Left ventricle myocardium superior (tissue), 1 donor: ENCODE data around the gene ZNRF1. TPM values are rescaled to one million over a fixed set of nuclear protein-coding genes. Genes with fewer than 3 reads are reported as not detected.
A peak's percentile ranks its signal among the peaks of the same experiment; 100 is the strongest.

Experiments used
- ATAC-seq: fragments of 200-7000 bp; cut with Tn5 transposase; one replicate; pipeline ENCODE4 v1.9.1; 2020; ENCODE audit warnings: mild to moderate bottlenecking, moderate library complexity
- DNase-seq: peaks from one replicate; pipeline ENCODE4 v3.0.0-alpha.2; 2020
- intact Hi-C: fragments of 100-400 bp; cut with micrococcal nuclease; formaldehyde crosslinking; loops from one replicate; pipeline ENCODE4 v1.11.0; 2022
- total RNA-seq: library from RNA; stranded (reverse); fragmentation: NEBNext Ultra II Directional; extraction: Animal tissue kit (Norgen Biotek cat#: 25700); gene quantifications from one replicate; pipeline ENCODE4 v1.2.1, GENCODE V29; 2021
- donor health status: DM: no; HTN: yes; CAD: no; lungs with severe emphysema.

Gene ZNRF1
- total RNA-seq, 1 donor from 2014 or later = 24.5 TPM

- DNase-seq (peak; percentile 73), ATAC-seq (peak; percentile 33)
Measured at GRCh38 chr16:75105306-75106061, 106.7 kb downstream of the ZNRF1 start.

GRCh38 chr16:75106351-75107274 lies 107.8 kb downstream of the ZNRF1 start:
- no peak for DNase-seq
- intact Hi-C loops = loop anchor here (5.0 kb wide), 1 partner anchor 104 kb away; no protein-coding TSS in a partner anchor
- ATAC-seq = no peak

More at GRCh38 chr16:75105306-75106061, 106.7 kb downstream of the ZNRF1 start:
- intact Hi-C loops = loop anchor here (5.0 kb wide), 1 partner anchor 103 kb away; no protein-coding TSS in a partner anchor

DNA sequence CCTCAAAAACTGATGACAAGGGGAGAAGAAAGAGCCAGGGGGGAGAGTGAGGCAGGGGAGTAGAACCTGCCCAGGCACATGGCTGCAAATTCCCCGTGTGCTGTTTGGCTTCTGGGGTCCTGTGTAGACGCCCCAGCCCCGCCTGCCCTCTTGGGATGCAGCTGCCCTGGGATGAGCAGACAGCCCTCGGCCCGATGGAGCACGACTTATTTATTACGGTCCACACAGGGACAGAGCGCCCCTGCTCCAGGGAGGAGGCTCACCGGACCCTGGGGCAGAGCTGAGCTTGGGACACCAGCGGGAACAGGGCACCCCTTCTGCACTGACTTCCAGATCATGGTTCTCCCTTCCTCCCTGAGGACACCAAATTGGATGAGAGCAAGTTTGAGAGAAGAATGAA lies 108.7 kb downstream of the ZNRF1 start:
- intact Hi-C loops = loop anchor here (5.0 kb wide), 1 partner anchor 105 kb away; no protein-coding TSS in a partner anchor
- DNase-seq = no peak
- no peak for ATAC-seq

DNA sequence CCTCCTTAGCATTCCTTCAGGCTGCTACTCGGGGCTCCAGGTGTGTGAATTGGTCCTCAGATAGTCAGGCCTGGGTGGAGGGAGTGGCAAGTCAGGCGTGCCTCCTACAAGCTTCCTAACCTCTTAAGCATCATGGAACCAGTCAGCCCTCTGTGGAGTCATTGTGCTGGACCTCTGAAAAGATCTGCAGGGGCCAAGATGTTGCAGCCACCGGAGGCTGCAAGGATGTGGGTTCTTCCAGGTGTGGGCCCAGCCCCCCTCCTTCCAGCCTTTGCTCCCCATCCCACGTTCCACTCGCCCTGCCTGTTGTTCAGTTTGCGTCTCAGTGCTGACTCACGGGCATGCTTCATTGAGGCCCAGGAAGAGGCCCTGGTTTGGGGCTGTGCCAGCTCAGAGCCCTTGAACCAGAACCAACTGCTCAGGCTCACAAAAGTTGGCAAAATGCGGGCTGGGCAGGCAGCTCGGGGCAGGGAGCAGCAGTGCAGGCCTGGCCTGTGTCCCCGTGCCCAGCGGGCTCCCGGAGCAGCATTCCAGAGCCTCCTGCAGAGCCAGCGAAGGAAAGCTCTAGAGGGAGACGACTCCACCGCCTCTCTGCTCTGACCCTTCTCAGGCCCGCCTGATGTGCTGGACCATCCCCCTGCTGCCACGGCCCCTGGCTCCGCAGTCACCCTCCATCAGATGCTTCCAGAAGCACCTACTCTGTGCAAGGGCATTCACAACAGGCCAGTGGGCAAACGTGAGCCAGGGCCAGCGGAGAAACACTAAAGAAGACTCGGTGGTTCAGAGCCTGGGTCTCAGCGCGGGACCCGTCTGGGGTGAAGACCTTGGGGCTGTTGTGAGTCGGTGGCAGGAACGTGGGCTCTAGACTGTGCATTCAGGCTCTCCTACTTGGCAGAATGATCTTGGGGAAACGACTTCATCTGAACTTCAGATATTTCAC lies 110.2 kb downstream of the ZNRF1 start:
- ATAC-seq = peak; percentile 54
- DNase-seq = peak; percentile 92
- intact Hi-C loops = loop anchor here (5.0 kb wide), 1 partner anchor 107 kb away; no protein-coding TSS in a partner anchor

- ATAC-seq (peak; percentile 71), DNase-seq (peak; percentile 88)
- intact Hi-C loops = loop anchor here (5.0 kb wide), 1 partner anchor 107 kb away; no protein-coding TSS in a partner anchor
Measured at GRCh38 chr16:75109732-75110243, 111.0 kb downstream of the ZNRF1 start.

DNA sequence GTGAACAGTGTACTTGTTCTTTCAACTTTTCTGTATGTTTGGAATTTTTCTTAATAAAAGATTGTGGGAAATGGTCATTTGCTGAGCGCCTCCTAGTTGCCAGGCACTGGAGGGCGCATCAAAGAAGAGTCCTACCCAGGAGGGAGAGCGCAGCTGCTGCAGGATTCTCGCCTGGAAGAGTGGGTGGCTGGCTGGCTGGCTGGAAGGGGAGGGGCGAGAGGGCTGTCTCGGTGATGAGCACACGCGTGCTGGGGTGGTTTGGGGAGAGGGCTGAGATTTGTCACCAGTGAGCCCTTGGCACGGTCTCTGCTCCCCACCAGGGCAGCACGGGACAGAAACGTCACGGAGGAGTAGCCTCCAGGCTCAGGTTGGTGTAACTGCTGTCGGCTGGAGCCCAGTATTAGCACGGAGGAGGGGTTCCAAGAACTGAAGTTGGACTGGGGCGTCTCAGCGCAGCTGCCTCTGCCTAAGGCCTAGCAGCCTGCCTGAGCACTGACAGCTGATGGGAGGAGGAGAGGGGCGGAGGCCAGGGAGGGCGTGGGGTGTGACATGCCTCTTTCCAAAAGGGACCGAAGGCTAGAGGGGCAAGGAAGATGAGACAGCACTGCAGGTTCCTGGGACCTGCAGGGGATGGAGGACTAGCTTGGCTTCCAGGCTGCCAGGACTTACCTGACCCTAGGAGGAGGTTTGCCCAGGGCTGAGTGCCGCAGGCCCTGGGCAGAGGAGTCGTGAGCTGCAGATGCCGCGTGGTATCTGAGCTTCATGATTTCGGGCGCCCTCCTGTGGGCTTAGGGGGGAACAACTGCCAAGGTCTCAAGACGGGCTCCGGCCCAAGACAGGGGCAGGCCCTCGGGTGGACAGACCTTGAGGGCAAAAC lies 112.1 kb downstream of the ZNRF1 start:
- ATAC-seq (peak; percentile 63), DNase-seq (peak; percentile 92)
- intact Hi-C loops = no loop called here

DNA sequence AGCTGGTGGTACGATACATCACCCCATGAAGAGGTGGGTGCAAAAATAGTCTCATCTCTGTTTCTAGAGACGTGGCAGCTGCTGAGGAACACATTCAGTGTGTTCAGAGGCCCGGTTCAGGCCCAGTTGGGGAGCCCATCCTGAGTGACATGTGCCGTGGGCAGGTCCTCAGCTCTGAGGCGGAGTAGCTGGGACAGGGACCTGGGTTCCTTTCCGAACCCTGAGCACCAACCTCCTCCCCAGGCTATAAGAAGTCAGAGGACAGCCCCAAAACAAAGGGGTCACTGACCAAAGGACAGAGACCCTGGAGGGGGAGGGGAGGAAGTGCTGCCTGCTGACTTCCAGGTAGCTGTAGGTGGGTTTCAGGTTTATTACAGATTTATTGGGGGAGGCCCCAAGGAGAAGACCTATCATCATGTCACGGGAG lies 112.7 kb downstream of the ZNRF1 start:
- DNase-seq = no peak
- intact Hi-C loops = no loop called here
- no peak for ATAC-seq

GRCh38 chr16:75111961-75112733 lies 113.3 kb downstream of the ZNRF1 start:
- ATAC-seq = no peak
- DNase-seq = peak; percentile 53
- intact Hi-C loops = no loop called here

GRCh38 chr16:75112734-75113491 lies 114.1 kb downstream of the ZNRF1 start:
- DNase-seq (no peak), ATAC-seq (no peak)
- intact Hi-C loops = no loop called here

GRCh38 chr16:75113541-75114121 lies 114.8 kb downstream of the ZNRF1 start:
- DNase-seq = no peak

GRCh38 chr16:75114179-75114945 lies 115.5 kb downstream of the ZNRF1 start:
- DNase-seq (peak; percentile 36), ATAC-seq (no peak)
- intact Hi-C loops = no loop called here

More at GRCh38 chr16:75113541-75114121, 114.8 kb downstream of the ZNRF1 start:
- ATAC-seq = no peak
- intact Hi-C loops = no loop called here

- DNase-seq = no peak
- no peak for ATAC-seq
- intact Hi-C loops = no loop called here
Measured at GRCh38 chr16:75114946-75115825, 116.4 kb downstream of the ZNRF1 start.

DNA sequence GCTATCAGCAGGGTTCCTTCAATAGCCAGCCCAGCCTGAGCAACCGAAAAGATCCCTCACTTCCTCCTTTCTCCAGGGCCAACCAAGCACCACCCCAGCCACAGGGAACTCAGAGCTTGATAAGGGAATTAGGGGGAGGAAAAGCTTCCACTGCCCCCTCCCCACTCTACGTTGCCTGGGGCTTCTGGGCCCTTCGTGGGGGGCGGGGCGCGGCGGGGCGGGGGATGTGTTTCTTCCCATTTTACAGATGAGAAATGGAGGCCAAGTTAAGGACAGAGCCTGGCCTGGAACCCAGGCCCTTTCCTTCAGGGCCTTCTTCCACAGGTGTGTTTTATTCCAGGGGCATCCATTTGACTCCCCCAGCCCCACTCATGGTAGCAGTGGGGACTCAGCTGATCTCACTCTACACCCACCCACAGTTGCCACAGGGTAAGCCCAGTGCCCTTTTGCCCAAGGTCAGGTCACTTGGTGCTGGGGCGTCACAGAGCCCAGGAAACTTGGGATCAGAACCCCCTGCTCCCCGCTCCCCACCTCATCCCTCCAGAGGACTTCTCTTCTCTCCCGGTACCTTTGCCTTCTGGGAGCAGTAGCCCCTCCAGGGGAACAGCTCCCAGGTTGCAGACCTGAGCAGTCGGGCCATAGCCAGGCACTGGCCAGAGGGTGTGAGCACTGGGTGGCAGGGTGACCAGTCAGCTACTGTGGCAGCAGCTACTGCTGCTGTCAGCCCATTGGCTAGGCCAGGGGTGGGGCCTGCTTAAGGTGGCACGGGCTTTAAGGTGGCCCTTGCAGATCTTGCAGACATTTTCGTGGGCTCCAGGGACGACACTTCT lies 117.5 kb downstream of the ZNRF1 start, which contains the start of gene LDHD:
TSS of gene LDHD (minus strand) at position 700 of the 830 bp plus-strand sequence. CDS start at position 640, 60 bp downstream.
- intact Hi-C loops = no loop called here
- ATAC-seq (peak; percentile 96), DNase-seq (peak; percentile 89)
